ENCODE data around the gene CFAP68.
A peak's percentile ranks its signal among the peaks of the same experiment; 100 is the strongest.
"Not testable (repeated sequence)": the region's sequence is repeated elsewhere in the genome, so short reads cannot be mapped to it uniquely, and the experiment has no call there.

CFAP68 gene

DNA sequence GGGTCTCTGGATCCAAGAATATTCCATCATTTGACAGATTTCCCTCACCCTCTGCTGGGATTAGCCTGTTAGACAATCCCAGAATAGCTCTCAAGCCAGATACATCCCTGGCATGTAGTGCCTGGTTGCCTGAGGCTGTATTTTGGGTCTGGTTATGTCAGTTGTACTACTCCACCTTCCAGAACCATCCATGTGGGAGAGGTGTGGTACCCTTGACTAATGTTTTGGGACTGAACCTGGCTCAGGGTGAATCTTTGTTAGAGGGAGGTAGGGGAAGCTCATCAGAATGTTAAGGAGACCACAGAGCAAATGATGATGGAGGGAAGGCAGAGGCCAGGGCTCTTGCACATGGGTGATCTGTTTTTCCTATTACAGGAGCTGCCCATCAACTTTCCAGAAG, 44.6 kb downstream of the CFAP68 start:
- FAIRE-seq: no peak
- TF ChIP-seq, protein P1, sequence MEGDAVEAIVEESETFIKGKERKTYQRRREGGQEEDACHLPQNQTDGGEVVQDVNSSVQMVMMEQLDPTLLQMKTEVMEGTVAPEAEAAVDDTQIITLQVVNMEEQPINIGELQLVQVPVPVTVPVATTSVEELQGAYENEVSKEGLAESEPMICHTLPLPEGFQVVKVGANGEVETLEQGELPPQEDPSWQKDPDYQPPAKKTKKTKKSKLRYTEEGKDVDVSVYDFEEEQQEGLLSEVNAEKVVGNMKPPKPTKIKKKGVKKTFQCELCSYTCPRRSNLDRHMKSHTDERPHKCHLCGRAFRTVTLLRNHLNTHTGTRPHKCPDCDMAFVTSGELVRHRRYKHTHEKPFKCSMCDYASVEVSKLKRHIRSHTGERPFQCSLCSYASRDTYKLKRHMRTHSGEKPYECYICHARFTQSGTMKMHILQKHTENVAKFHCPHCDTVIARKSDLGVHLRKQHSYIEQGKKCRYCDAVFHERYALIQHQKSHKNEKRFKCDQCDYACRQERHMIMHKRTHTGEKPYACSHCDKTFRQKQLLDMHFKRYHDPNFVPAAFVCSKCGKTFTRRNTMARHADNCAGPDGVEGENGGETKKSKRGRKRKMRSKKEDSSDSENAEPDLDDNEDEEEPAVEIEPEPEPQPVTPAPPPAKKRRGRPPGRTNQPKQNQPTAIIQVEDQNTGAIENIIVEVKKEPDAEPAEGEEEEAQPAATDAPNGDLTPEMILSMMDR (IDR thresholded peaks at IDR 0.05; ENCODE audit: insufficient read depth, missing control alignments): no peak
- no peak for DNase-seq (ENCODE audit: insufficient read length, low spot score)

DNA sequence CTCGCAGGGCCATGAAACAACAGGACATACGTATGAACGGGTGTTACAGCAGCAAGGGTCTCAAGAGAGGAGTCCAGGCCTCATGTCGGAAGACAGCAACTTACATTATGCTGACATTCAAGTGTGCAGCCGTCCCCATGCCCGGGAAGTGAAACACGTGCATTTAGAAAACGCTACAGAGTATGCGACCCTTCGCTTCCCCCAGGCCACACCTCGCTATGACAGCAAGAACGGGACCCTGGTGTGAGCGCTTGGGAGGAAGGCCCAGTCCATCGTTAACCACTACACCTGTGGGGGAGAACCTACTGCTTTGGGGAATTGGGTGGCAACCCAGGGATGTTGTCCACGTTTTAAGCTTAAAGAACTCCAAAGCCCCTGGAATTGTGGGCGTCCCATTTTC, 46.6 kb downstream of the CFAP68 start:
- DNase-seq (ENCODE audit: insufficient read length, low spot score): no peak
- FAIRE-seq: no peak
- TF ChIP-seq, protein P1 (IDR thresholded peaks at IDR 0.05; ENCODE audit: insufficient read depth, missing control alignments): no peak

DNA sequence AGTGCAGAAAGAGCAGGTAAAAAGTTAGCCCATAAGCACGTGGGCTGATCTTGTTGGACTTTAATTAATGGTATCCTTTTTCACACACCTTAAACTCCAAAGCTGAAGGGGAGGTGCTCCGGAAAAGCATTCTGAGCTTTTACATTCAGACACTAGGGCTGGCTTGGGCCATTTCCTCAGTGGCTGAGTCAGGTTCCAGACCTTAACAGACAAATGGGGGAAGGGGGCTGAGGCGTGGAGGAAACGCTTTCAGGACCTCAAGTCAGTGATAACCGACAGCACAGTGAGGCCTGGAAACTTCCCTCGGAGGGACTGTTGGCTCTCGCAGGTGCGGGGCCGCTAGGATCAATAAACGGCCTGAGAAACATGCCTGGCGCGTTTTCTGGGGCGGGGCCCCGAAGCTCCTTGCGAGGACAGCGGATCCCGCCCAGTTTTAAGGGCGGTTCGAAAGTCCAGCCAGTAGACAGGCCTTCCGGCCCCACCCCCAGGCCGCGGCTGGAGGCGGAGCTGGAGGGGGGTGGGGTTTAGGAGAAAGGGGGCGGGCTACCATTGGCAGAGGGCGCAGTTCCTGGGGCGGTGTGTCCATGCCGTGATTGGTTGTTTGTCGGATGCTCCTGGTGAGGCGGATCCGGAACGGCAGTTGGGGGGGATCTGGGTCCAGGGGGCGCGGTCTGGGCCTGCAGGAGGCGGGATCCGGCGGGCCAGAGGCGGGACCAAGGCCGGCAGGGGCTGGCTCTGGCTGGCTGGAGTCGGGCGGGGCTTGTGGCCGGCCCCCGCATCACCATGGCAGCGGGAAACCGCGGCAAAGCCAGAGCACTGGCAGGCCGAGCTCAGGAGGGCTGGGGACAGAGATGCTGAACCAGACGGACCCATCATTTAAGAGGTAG, 47.4 kb downstream of the CFAP68 start:
- TF ChIP-seq, protein P1 (IDR thresholded peaks at IDR 0.05; ENCODE audit: insufficient read depth, missing control alignments): no peak
- DNase-seq (ENCODE audit: insufficient read length, low spot score): peak; percentile 84
- no peak for FAIRE-seq

DNA sequence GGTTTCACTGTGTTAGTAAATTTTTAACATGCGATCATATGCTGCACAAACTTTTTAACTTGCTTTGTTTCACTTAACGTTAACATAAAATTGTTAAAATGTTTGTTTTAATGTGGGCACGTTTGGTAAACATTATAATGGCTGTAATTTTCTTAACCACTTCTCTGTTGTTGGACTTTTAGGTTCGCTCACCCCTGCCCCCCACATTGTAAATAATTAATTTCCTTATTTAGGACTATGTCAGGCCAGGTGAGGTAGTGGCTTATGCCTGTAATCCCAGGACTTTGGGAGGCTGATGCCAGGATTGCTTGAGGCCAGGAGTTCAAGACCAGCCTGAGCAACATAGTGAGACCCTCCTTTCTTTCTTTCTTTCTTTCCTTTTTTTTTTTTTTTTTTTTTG, 51.1 kb downstream of the CFAP68 start:
- TF ChIP-seq, protein P1 (IDR thresholded peaks at IDR 0.05; ENCODE audit: insufficient read depth, missing control alignments): no peak
- DNase-seq (ENCODE audit: insufficient read length, low spot score): no peak
- FAIRE-seq: no peak

DNA sequence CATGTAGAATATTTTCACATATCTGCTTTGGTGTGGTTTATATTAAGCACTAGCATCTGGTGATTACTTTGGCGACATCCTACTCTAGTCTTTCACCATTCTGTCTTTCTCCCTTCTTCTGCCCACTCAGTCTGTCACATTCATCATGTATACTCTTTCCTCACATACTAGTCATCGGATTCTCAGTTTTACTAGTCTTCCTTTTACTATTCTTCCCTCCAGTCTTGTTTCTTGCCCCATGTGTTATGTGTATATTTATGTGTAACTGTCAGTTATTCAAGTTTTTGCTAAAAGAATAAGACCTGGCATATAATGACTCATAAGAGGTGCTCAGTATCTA, 53.2 kb downstream of the CFAP68 start:
- no peak for DNase-seq (ENCODE audit: insufficient read length, low spot score)
- TF ChIP-seq, protein P1 (IDR thresholded peaks at IDR 0.05; ENCODE audit: insufficient read depth, missing control alignments): no peak
- no peak for FAIRE-seq

DNA sequence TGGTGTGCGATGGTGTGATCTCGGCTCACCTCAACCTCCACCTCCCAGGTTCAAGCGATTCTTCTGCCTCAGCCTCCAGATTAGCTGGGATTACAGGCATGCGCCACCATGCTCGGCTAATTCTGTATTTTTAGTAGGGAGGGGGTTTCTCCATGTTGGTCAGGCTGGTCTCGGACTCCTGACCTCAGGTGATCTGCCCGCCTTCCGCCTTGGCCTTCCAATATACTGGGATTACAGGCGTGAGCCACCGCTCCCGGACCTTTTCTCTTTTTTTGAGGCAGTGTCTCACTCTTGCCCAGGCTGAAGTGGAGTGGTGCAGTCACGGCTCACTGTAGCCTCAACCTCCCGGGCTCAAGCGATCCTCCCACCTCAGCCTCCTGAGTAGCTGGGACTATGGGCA, 53.8 kb downstream of the CFAP68 start:
- not testable (repeated sequence) for DNase-seq (ENCODE audit: insufficient read length, low spot score); FAIRE-seq

DNA sequence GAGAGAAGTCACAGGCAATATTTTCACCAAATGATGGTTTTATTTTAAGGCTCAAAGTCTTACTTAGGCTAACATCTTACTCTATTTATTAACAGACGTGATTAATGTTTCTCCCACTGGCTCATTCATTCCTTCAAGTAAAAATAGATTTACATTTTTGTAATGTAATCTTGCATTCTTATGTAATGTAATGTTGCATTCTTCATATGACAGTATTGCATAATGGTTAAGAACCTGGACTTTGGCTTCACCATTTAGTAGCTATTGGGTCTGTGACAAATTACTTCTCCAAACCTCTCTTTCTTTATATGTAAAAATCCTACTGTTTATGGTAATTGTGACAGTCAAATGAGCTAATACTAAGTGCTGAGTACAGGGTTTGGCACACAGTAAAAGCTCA, 54.5 kb downstream of the CFAP68 start:
- TF ChIP-seq, protein P1 (IDR thresholded peaks at IDR 0.05; ENCODE audit: insufficient read depth, missing control alignments): no peak
- DNase-seq (ENCODE audit: insufficient read length, low spot score) (no peak), FAIRE-seq (no peak)

Data from D721Med (cell line).